Testis (tissue), 2 donors: ENCODE data around the gene RSPRY1.

Experiments used
- CTCF ChIP-seq, 3 experiments: fragments of 450-650 bp in 2 of 3; fragments of 200-600 bp in 1 of 3; sonication (generic) in 1 of 3; IDR thresholded peaks; one replicate each; pipeline ENCODE4 v1.5.1; 2016 to 2019; ENCODE audit warnings: antibody characterized with exemption in 3 of 3, mild to moderate bottlenecking in 2 of 3, moderate library complexity in 1 of 3
- POLR2A ChIP-seq: fragments of 450-650 bp; IDR thresholded peaks from one replicate; pipeline ENCODE4 v1.6.1; 2017; ENCODE audit warnings: antibody characterized with exemption, mild to moderate bottlenecking, moderate library complexity

- no peak for TF ChIP-seq CTCF (IDR thresholded peaks at IDR 0.05)
- TF ChIP-seq POLR2A = no peak
Observed at GRCh38 chr16:57277586-57277985, 91.5 kb downstream of the RSPRY1 start.
